Measurements from ENCODE around the gene UQCC5.

Gene UQCC5

GRCh38 chr3:52574056-52574965, 37.9 kb downstream of the UQCC5 start:
- DNase-seq: no peak
